Stimulated activated CD4-positive, alpha-beta T cell treated with anti-CD3 and anti-CD28 coated beads, Interleukin-12 subunit alpha, Interleukin-12 subunit beta, amount 100 ng/mL, for 48 hours (primary cell): ENCODE data around the gene NEO1.

Experiments used
- DNase-seq, 3 donors: peaks; one replicate each; pipeline ENCODE4 v3.0.0-alpha.2; 2020; ENCODE audit warnings: low read depth in 2 of 3, low spot score in 1 of 3

The NEO1 gene

GRCh38 chr15:73326157-73326556, 273.9 kb downstream of the NEO1 start:
- DNase-seq, result no peak

GRCh38 chr15:73328149-73328820, 276.0 kb downstream of the NEO1 start:
- DNase-seq, result no peak

DNA sequence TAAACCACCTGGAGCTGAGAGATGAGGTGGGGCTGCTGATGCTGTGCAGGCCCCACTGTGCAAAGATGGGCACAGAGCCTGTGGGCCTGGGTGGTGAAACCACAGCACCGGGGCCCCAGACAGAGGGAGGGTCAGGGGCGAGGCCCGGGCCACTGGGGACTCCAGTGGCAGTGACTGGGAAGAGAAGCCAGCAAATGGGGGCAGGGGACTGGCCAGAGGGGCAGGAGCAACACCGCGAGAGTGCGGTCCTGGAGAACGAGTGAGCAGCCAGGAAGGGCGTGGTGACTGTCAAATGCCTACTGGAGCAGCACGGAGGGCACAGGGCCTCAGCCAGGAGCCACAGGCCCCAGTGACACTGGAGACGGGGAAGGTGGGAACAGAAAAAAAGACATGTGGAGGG, 276.7 kb downstream of the NEO1 start:
- no peak for DNase-seq

- DNase-seq, result no peak
These were observed 277.4 kb downstream of the NEO1 start for GRCh38 chr15:73329501-73330200.

GRCh38 chr15:73330206-73331051, 278.2 kb downstream of the NEO1 start:
- no peak for DNase-seq

- DNase-seq, result no peak
These were observed 279.2 kb downstream of the NEO1 start for GRCh38 chr15:73331501-73331900.

GRCh38 chr15:73331991-73332925, 280.0 kb downstream of the NEO1 start:
- DNase-seq, result no peak

DNA sequence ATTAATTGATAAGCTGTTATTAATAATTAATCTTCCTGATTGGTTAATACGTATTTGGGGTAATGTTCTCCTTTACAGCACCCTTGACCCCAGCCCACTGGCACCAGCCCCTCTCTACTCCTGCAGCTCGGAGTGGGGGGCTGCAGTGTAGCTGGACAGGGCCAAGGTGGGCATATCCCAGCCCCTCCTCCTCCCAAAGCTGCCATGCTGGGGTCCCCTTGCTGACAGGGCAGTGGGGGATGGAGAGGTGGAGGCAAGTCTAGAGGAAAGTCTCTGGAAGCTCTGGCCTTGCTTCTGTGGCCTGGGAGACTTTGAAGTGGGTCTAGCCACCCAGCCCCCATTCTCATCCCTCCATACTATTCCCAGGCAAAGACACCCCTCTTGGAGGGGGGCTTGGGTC, 280.7 kb downstream of the NEO1 start:
- no peak for DNase-seq

DNA sequence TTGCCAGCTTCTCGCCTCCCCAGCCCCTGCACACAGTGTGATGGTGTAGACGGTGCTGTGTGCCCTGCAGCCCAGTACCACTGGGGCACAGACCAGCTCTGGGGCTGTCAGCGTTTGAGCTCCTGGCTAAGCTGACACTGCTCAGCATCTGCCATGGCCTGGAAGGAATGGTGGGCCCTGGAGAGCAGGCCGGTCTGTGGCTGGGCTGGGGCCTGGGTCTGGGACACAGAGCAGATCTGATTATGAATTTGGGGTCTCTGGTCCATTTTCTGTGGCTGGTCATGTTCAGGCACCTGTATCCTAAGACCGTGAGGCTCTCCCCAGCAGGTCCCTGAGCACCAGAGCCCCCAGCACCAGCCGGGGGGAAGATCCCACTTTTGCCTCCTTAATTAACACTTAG, 281.8 kb downstream of the NEO1 start:
- DNase-seq, result no peak

DNA sequence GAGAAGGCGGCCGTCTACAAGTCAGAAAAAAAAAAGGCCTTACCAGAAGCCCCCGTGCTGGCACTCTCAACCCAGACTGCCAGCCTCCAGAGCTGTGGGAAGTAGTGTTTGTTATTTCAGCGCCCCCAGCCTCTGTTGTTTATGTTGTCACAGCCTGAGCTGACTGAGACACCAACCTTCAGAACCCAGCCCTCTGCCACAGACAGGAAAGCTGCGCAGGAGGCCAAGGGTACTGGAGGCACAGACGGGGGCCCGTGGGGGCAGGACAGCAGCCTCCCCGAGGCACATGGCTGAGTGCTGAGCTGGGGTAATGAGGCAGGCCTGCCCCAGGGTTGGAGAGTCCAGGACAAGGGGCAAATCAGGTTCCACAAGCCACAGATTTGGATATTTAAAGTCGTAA, 282.8 kb downstream of the NEO1 start:
- DNase-seq, result no peak

DNA sequence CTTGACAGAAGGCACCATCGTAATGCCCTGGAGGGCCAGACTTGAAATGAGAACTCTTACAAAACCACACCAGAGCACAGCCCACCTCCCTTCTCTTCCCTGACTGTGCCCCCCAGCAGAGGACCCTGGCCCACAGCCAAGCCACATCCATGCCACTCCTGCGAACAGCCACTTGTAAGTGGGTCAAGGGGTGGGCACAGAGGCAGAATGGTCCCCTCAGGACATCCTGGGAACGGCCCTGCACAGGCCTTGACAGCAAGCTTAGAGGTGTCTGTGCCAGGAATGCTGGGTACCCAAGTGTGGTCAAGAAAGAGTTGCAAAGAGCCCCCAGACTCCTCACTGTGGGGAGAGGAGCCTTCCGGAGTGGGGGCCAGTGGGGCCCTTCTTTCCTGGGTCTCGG, 283.2 kb downstream of the NEO1 start:
- no peak for DNase-seq

- DNase-seq, result no peak
These were observed 284.5 kb downstream of the NEO1 start for GRCh38 chr15:73336756-73337155.

DNA sequence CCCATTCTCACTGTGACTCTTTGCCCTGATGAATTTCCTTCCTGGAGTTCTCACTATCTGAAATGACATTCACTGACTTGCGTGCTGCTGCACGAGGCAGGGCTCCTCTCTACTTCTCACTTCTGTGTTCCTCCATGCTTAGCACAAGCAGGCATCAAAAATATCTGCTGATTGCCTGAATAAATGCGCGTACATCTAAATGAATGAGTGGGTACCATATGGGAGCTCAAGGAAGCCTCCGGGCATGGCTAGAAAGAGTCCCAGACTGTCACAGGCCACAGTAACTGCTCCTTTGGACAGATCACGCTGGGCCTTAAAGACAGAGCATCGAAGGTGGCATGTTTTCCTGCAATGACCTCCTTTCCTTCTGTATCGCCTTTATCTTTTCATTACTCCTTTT, 284.9 kb downstream of the NEO1 start:
- no peak for DNase-seq

GRCh38 chr15:73338058-73338457, 285.8 kb downstream of the NEO1 start:
- DNase-seq, result no peak

DNA sequence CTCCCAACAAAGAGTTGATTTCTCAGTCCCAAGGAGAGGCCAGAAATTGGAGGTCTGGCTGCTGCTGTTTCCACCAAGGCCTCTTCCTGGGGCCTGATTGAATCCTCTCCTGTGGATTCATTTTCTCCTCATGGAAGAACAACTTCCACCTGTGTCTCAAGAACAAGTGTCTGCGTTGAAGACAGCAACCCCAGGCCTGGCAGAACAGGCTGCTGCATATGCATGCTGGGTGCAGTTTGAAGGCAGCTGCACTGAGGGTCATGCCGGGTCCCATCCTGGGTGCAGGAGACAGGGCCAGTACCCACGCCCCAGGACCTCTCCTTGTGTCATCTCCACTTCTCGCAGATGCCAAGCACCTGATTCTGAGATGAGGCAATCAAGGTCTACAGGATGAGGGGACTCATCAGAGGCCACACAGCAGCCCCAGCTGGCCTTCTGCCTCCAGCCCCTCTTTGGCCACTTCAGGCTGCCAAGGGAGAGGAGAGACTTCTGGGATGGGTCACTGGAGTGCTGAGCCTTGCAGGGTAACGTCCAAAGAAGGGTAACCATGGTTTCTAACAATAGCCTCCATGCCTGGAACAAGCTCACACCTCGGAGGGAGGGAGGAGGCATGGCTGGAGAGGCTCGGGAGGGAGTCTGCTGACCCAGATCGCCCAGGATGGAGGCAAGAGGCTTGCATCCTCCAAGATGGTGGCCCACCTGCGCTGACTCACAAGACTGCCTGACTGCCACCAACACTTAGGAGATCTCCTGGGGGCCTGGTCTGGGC, 286.5 kb downstream of the NEO1 start:
- no peak for DNase-seq

DNA sequence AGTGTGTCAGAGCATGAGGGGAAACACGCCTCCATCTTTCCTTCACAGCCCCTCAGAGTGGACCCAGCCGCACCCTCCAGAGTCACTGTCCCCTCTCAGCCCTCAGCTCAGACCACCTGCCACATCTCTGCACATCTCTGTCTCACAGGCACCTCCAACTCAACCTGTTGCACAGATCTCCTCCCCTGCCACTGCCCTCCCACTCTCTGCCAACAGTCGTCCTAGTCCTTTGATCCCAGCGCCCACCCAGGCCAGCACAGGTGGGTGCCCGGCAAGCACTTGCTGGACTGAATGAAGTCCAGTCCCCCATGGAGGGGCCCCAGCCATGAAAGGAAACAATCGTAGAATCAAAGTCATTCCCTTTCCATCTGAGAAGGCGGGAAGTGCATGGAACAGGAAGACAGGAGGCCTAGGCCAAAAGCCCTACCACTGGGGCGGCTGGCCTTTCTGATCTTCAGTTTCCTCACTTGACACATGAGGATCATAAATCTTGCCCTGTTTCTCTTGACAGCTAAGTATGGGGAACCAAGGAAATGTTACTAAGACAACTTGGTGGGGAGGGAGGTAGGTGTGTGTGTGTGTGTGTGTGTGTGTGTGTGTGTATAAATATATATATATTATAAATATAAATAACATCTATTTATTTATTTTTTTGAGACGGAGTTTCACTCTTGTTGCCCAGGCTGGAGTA, 288.4 kb downstream of the NEO1 start:
- DNase-seq, result no peak

DNA sequence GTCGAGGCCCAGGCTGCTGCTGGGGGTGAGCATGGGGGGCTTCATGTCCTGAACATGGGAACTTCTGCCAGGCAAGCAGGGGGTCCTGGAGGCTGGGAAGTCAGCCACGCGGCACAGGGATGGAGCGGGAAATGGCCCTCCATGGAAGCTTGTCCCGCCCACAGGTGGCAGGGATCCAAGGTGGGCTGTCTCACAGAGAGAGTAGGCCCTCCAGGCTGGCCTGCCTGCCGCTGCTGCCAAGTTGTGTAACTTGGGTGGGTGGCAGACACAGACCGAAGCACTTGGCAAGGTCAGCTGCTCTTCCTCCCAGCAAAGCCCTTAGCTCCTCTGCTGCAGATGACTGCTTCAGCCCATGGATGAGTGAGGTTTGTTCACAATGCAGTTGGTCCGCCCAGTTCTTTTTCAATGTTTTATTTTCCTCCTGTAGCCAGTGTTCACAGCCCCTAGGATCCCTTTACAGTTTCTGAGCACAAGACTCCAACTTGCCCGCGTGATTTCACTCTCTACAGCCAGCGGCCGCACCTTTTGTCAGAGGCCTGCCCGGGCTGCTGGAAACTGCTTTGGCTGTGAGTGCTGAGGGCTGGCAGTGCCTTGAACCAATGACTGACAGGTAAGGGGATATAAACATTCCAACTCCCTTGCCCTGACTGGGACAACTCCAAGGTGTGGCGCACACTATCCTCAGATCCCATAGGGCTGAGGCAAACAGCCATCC, 289.8 kb downstream of the NEO1 start:
- no peak for DNase-seq

DNA sequence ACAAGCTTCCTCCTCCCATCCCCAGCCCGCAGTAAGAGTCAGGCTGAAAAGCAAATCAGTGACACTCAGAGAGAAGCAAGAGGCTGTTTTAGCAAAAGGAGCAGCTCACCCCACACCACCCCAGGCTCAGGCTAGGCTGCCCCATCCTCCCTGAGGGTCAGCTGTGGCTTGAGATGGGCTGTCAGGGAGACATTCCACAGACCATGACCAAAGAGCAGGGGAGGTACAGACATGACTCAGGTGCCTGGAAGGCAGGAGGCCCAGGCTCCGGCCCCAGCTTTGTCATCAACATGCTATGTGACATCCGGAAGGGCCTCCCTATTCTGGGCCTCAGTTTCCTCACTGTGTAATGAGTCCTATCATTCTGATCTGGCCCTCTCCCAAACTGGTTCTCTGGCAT, 291.8 kb downstream of the NEO1 start:
- no peak for DNase-seq

- no peak for DNase-seq
These were observed 293.4 kb downstream of the NEO1 start for GRCh38 chr15:73345658-73346057.
